NCI-H748 (cell line): ENCODE measurements around the gene ACTL10.
"Not testable (repeated sequence)": the region's sequence is repeated elsewhere in the genome, so short reads cannot be mapped to it uniquely, and the experiment has no call there.

Experiments
- DNase-seq: peaks from one replicate; lab custom pipeline; 2025; ENCODE audit not compliant: unreplicated experiment; lab: John Stamatoyannopoulos, UW

The ACTL10 gene

DNA sequence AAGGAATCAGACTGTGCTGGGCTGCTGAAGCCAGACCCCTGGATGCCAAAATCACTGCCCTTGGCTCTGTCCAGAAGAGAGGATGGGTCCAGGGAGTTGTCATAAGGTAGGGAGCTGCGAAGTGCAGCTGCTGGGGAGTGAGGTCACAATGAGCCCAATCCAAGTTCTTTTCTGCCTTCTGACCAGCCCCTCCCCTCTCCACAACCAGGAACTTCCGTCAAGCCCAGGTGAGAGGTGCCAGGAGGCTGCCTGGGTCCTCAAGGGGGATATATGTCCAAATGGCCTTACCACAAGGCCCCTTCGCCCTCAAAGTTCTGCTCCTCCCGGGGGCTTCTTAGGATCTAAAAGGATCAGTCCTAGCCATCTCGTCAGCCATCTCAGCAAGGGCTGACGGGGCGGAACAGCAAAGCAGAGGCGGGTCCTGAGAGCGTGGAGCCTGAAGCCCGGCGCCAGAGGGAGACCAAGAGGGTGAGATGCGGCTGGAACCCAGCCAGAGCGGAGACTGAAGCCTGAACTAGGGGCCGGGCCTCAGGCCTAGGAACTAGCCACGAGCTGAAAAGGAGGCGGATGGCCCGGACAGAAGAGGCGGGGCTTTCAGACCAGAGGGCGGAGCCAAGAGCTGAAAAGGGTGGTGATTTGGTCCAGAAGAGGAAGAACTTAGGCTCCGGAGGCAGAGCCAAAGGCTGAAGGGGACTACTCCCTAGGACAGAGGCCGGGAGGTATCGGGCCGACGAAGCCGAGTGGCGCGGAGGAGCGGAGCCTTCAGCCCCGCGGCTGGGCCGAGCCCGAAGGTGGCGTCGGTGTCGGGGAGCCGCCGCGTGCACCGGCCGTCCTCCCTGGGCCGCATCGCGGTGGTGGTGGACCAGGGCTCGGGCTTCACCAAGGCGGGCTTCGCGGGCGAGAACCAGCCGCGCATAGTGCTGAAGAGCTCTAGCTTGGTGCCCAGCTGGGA lies at the start of gene ACTL10:
ACTL10 (plus strand) TSS at position 651 of the 952 bp plus-strand sequence. CDS start 555 bp downstream, outside the sequence.
- peak; percentile 98 for DNase-seq

DNA sequence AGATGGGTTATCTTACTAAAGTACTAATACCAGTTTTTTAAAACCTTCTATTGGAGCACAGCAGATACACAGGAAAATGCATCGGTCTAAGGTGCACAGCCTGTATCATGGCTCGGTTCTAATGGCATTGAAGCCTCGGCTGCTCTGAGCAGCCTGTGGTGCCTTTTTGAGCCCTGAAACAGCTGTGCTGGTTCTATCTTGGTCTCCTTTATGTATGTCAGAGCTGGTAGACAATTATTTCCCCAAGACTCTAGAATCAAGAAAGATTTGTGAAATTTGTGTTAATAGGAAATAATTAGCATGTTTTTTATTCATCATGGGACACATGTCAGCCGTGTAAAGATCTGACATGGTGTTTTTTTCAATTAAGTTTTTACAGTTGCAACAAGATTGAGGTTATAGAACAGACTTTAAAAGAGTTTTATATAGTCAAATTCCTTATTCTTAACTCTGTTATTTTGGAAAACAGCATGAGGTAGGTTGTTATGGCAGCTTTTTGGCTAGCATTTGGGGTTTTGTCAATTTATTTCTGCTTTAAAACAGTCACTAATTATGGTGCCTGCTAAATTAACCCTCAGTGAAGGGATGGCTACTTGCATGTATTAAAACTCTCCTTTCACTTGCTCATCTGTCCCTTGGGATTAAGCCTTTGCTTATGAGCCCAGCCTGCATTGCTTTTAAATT lies 44.9 kb upstream of the ACTL10 start:
- DNase-seq: no peak

DNA sequence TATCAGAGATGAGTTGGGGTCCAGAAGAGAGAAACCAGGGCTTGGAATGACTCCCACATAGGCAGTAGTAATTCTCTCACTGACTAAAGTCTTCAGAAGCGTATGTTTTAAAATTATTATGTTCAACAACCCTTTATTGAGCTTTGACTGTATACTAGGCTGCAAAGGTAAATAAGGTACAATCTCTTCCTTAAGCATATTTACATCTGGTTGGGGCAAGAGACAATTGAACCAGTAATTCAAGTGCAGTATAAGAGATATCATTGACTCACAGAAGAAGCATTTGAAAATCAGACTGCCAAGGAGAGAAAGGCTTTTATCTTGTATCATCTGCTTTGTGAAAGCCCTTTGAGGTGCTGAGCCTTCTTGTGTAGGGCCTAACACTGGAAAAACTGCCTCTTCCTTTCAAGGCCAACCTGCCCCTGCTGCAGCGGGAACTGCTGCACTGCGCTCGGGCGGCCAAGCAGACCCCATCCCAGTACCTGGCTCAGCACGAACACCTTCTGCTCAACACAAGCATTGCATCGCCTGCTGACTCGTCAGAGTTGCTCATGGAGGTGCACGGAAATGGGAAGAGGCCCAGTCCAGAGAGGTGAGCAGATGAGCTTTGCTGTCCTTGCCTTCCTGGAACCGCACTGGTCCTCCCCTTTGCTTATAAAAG lies 43.9 kb upstream of the ACTL10 start:
- no peak for DNase-seq

DNA sequence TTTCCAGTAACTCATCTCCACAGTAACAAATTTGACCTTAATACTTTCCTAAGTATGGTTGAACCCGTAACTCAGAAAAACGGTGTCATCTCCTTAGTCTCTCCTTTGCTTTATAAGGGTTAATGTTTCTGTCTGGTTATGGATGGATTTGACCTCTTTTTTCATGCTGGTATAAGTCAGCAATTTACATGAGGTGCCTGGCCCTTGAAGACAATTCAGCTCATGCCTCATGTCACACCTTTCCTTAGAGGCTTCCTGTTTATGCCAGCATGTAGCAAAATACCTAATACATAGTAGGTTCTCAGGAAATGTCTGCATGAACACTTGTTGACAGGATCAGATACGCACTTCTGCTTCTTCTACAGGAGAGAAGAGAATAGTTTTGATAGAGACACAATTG lies 42.3 kb upstream of the ACTL10 start:
- no peak for DNase-seq

DNA sequence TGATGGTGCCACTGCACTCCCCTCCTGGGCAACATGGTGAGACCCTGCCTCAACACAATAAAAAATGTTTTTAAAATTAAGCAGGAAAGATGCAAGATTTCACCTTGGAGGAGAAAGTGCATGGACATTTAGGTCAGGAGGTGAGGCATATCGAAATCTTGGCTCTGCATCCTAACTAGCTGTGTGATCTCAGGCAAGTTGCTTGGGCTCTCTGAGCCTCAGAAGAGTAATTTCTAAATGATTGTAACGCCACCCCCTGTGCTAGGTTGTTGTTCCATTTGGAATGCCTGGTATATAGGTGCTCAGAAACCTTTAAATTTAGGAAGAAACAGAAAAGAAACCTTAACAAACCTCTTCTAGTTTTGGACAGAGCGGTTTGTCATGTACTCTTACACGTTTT lies 40.6 kb upstream of the ACTL10 start:
- DNase-seq: no peak

DNA sequence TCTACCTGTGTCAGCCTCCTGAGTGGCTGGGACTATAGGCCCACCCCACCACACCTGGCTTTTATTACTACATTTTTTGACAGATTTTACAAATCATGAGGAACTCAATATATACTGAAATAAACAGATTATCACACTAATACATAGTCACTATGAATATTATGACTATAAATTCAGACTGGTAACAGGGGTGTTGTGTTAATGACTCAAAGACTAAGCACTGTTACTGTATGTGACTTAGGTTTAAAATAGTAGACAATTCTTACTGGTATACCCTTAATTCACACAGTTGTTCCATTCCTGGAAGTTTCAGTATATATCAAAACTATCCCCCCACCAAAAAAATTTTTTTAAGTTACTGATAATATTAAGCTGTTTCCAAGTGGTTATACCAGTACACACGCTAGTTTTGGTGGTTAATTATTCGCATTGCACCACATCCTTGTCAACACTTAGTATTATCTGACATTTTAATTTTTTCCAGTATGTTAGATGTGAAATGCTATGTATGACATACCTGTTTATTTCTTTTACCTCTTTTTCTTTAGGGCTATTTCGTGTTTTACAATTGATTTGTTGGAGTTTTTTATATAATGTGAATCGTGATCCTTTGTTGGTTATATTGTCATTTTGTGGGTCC lies 39.0 kb upstream of the ACTL10 start:
- DNase-seq: no peak

DNA sequence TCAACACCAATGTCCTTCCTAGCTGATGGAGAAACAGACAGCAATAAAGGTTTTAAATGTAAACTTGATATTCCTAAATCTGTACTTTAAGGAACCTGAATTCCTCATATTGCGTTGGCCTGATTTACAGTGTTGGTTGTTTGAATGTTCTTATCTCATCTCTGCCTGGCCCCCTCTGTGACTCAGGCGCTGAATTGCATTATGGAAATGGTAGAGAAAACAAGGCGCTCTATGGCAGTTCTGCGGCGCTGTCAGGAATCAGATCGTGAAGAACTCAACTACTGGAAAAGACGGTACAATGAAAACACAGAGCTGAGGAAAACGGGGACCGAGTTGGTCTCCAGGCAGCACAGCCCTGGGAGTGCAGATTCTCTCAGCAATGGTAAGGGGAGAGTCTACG lies 37.2 kb upstream of the ACTL10 start:
- no peak for DNase-seq

DNA sequence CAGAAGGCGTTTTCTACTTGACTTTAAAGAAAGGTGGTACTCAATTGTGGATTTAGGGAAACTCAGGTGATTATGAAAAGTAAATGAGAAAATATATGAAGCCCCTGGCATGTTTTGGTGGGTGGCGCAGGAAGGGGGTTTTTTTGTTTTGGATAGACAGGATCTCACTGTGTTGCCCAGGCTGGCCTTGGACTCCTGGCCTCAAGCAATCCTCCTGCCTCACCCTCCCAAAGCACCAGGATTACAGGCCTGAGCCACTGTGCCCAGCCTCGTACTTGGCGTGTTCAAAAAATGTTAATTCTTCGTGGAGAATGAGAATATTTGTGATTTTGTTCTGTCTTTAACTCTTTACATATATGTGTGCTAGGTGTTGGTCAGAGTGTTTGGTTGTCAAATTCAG lies 36.8 kb upstream of the ACTL10 start:
- DNase-seq: no peak

DNA sequence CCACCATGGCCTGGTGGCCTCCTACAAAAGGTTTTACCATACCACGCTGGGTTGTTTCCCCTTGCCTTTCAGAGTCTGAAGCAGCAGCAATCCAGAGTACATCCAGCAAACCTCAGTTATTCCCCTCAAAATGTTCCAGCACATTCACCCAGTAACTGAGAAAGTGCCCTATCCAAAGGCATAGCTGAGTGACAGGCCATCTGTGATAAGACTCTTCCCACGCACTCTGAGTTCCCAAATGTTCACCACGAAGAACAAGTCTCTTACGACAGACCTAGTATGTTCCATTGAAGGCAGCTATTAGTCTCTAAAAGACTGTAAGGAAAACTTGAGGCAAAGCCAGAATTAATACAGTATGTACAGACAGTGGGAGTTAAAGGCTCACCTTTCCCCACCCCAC lies 36.2 kb upstream of the ACTL10 start:
- DNase-seq: no peak

DNA sequence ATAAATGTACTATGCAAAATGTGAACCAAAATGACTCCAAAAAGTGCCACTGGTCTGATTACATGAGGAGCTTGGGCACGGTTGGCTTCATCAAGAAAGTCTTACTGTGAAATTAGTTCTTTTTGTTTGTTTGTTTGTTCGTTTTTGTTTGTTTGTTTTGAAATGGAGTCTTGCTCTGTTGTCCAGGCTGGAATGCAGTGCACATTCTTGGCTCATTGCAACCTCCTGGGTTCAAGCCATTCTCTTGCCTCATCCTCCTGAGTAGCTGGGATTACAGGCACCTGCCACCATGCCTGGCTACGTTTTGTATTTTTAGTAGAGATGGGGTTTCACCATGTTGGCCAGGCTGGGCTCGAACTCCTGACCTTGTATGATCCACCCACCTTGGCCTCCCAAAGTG lies 34.8 kb upstream of the ACTL10 start:
- not testable (repeated sequence) for DNase-seq

DNA sequence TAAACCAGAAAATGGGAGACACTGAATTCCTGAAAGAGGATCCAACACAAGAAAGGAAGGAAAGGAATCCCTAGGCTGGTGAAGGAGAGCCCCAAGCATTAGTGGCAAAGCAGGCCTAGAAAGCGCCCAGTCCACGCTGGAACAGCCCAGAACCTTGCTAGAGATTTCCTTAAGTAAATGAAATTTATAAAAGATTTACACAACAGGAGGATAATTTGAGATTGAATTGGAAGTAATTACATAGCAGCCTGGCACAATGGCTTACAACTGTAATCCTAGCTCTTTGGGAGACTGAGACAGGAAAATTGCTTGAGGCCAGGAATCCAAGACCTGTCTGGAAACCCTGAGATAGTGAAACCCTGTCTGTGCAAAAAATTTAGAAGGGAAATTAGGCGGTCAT lies 31.4 kb upstream of the ACTL10 start:
- no peak for DNase-seq

DNA sequence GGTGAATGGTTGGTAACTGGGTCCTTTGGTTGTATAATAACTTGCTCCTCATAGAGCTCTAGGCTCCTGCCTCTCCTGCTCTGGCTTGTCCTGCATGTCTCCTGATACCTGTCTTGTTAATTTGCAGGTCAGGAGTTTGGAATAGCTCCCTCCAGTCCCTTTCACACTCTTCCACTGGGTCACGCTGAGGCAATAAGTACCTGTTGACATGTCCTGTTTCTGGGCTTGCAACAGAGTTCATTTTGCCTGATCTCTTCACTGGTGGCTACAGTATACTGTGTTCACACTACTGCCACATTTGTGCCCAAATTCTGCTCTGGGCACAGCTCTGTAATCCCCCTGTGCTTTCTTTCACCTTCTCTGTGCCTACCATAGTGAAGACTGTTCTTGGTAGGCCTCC lies 30.0 kb upstream of the ACTL10 start:
- DNase-seq: no peak

DNA sequence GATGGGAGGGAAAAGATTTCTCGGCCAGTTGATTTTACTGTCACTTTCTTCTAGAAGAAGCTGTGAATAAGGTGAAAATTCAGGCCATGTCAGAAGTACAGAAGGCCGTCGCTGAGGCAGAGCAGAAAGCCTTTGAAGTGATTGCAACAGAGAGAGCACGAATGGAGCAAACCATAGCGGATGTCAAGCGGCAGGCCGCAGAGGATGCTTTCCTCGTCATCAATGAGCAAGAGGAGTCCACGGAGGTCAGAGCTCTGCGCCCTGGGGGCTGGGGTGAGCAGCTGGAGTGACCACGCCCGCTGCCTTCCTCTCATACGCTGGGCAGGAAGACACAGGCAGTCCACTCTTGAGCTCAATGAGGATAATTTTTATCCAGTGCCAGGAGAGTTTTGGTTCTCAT lies 26.5 kb upstream of the ACTL10 start:
- DNase-seq: no peak

DNA sequence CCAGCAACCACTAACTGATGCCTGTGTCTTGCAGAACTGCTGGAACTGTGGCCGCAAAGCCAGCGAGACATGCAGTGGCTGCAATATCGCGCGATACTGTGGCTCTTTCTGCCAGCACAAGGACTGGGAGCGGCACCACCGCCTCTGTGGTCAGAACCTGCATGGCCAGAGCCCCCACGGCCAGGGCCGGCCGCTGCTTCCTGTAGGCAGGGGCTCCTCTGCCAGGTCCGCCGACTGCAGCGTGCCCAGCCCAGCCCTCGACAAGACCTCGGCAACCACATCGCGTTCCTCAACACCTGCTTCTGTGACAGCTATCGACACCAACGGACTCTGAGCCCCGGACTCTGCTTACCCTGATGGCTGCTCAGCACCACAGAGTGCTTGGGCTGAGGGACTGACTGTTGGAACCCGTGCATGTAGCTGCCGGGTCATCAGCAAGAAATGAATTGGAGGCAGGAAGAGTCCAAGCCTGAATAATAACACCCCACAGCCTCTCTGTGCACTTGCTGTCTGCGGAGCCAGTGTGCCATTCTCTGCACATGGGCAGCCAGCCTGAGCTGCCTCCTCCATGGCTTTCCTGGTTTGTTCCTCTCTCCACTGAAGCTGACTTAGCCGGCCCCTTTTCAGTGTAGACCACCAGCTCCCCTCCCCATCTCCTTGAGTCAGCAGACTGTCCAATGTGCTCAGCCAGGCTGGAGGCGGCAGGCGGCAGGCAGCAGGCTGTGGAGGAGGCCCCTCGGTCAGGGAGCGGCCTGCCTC lies 22.3 kb upstream of the ACTL10 start:
- no peak for DNase-seq

DNA sequence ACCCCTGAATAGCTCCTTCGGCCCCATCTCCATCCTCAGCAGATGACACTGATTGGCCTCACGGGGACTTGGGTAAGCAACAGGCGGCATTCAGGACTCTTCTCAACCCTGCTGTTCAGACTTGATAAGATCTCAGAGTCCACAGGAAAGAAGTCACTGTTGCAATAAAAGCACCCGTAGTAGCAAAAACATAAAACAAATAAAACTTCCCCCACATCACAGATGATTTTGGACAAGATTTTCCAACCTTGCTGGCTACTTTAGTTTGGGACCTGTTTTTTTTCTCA lies 21.7 kb upstream of the ACTL10 start:
- no peak for DNase-seq

DNA sequence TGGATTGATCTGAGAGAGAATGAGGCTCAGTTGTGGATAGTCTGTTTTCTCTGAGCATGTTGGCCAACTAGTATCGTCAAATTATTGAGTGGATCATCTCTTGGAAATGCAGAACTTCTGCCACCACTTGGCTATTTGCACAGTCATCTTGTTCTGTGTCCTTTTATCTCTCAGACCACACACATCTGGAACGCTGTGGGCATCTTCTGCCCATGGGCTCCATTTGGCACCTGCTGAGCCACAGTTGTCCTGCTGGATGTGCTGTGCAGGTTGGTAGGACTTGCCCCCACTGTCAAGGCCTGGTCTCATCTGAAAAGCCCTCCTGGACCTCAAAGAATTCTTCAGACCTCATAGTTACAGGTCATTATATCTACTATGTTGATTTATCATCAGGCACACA lies 21.3 kb upstream of the ACTL10 start:
- DNase-seq: no peak

DNA sequence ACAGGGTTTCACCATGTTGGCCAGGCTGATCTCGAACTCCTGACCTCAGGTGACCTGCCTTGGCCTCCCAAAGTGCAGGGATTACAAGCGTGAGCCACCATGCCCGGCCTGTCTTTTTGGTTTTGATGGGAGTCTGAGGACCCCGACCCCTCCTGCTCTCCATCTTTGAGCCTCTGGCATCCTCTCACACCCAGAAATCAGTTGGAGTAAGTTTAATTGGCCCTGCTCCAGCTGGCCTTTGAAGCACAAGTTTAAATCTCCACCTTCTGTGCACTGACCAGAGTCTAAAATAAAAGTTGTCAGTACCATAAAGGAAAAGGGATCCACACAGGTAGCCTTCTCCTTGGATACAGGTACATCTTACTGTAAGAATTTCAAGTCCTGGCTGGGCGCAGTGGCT lies 20.6 kb upstream of the ACTL10 start:
- DNase-seq: no peak

DNA sequence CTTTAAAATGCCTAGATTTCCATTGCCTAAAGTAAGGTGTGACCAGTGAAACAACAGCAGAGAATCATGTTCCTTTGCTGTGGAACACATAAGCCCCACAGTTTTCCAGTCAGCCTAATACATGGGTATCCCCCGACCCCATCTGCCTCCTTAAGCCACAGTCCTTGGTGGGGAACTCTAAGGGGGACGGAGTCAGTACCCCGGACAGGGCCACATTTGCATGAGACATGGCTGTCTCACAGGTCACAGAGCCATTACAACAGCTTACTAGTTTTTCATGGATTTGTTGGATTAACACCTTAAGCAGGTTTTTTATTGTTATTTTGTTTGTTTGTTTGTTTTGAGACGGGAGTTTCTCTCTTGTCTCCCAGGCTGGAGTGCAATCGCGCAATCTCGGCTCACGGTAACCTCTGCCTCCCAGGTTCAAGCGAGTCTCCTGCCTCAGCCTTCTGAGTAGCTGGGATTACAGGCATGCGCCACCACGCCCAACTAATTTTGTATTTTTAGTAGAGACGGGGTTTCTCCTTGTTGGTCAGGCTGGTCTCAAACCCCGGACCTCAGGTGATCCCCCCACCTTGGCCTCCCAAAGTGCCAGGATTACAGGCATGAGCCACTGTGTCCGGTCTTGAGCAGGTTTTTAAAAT lies 19.7 kb upstream of the ACTL10 start:
- not testable (repeated sequence) for DNase-seq

DNA sequence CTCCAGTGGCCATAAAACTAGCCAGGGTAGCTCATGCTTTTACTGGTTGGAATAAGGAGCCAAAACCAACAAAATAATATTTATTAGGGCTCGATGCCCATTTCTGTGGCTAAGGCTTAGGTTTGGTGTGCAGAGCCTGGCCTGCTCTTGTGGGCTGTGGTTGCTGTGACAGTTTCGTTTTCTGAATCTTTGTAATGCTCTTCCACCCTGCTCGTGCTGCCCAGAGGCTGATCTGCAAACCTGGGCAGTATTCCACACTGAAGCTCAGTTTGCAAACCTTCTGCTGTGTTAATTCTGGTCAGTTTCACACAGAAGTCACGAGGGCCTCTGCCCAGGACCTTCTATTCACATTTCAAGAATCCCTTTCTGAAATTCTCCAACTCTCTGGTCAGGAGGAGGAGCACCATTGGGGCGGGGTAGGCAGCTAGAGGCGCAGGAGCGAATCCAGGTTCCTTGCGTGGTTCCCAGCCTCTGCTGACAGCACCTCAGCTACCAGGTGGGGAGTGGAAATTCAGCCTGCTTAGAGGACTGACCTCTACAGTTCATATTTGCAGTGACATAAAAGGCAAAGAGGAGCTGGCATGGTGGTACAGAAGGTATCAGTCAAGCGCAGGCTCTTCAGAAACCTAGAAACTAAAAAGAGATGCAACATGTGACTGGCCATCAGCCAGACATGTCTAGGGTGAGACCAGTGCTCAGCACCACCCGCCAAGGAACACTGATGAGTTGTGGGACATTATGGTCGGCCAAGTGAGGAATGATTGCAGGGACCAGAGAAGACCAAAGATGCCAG lies 18.9 kb upstream of the ACTL10 start:
- no peak for DNase-seq
